Caco-2 (cell line): ENCODE data around the gene TRIM9. TPM values are rescaled to one million over a fixed set of nuclear protein-coding genes. Genes with fewer than 3 reads are reported as not detected.

Experiments
- BruUV-seq: library from RNA; stranded (reverse); fragments of 400-500 nt; replicated peaks from 2 replicates; lab custom pipeline; 2021; lab: Mats Ljungman, UMichigan
- CTCF ChIA-PET: fragments of 300-600 bp; sonication (Branson Sonifier 250); formaldehyde crosslinking; loops from one replicate; lab custom pipeline; 2022; ENCODE audit warnings: antibody characterized with exemption; lab: Charles Lee
- POLR2A ChIA-PET: fragments of 300-600 bp; sonication (Branson Sonifier 250); formaldehyde crosslinking; loops from one replicate; lab custom pipeline; 2022; ENCODE audit warnings: antibody characterized with exemption; lab: Charles Lee
- DNase-seq, 2 experiments: peaks; one replicate each; pipeline versions ENCODE4 v3.0.0 to v3.0.0-alpha.2; 2020 to 2022
- H3K27me3 ChIP-seq: replicated peaks from 2 replicates; pipeline ENCODE4 v1.6.0; 2011; ENCODE audit warnings: low read length; ENCODE audit not compliant: control insufficient read depth, insufficient read depth
- H3K36me3 ChIP-seq: 2 replicates; pipeline ENCODE4 v1.5.1; 2011; ENCODE audit warnings: low read length; ENCODE audit not compliant: control insufficient read depth, insufficient read depth
- H3K4me1 ChIP-seq: fragments of 250-450 bp; sonication (Bioruptor Pico); 2 replicates; pipeline ENCODE4 v1.5.1; 2020; ENCODE audit warnings: mild to moderate bottlenecking
- H3K4me3 ChIP-seq: 2 replicates; pipeline ENCODE4 v1.5.1; 2011; ENCODE audit warnings: low read depth, mild to moderate bottlenecking, control low read depth, low read length
- H3K9me3 ChIP-seq: fragments of 250-450 bp; sonication (Bioruptor Pico); 2 replicates; pipeline ENCODE4 v1.5.1; 2020; ENCODE audit warnings: mild to moderate bottlenecking, moderate library complexity
- H3K27ac Mint-ChIP-seq: one replicate; pipeline ENCODE4 v1.8.0; 2022; ENCODE audit warnings: mixed read lengths; ENCODE audit not compliant: unreplicated experiment
- H3K27me3 Mint-ChIP-seq: one replicate; pipeline ENCODE4 v1.8.0; 2022; ENCODE audit warnings: mixed read lengths; ENCODE audit not compliant: insufficient read depth, unreplicated experiment
- H3K36me3 Mint-ChIP-seq: one replicate; pipeline ENCODE4 v1.8.0; 2022; ENCODE audit warnings: mild to moderate bottlenecking, mixed read lengths; ENCODE audit not compliant: insufficient read depth, unreplicated experiment
- H3K4me1 Mint-ChIP-seq: one replicate; pipeline ENCODE4 v1.8.0; 2022; ENCODE audit warnings: low read depth, mixed read lengths; ENCODE audit not compliant: unreplicated experiment
- H3K4me3 Mint-ChIP-seq: one replicate; pipeline ENCODE4 v1.8.0; 2022; ENCODE audit warnings: mild to moderate bottlenecking, moderate library complexity, mixed read lengths; ENCODE audit not compliant: unreplicated experiment
- H3K9me3 Mint-ChIP-seq: one replicate; pipeline ENCODE4 v1.8.0; 2022; ENCODE audit warnings: mixed read lengths; ENCODE audit not compliant: unreplicated experiment
- CTCF ChIP-seq, 2 experiments: fragments of 200-600 bp in 1 of 2; IDR thresholded peaks; 1 replicate in 1 of 2; 2 replicates in 1 of 2; pipeline versions ENCODE4 v1.5.1 to v1.8.0; 2011 to 2022; ENCODE audit warnings: antibody characterized with exemption in 1 of 2, control low read depth in 1 of 2, inconsistent platforms in 1 of 2, low read depth in 1 of 2, low read length in 1 of 2, mild to moderate bottlenecking in 1 of 2, moderate library complexity in 1 of 2; ENCODE audit not compliant: insufficient read depth in 1 of 2, severe bottlenecking in 1 of 2, unreplicated experiment in 1 of 2
- intact Hi-C: fragments of 100-400 bp; cut with micrococcal nuclease; formaldehyde crosslinking; loops from one replicate; pipeline ENCODE4 v1.10.0; 2022; ENCODE audit not compliant: unreplicated experiment
- total RNA-seq: library from RNA; stranded (reverse); gene quantifications from 2 replicates; pipeline ENCODE4 v1.2.3, GENCODE V29; 2022

Gene TRIM9
- total RNA-seq, 1 experiment from 2014 or later = 2.7 TPM

GRCh38 chr14:51014625-51015024 is 80.3 kb downstream of the TRIM9 start:
- Mint-ChIP-seq H3K4me1 (no peaks in the 10 kb centered on the region), H3K27ac (no peak overlapping the region), H3K36me3 (no peaks in the 10 kb centered on the region), H3K4me3 (no peak overlapping the region), H3K27me3 (no peaks in the 10 kb centered on the region), H3K9me3 (no peaks in the 10 kb centered on the region)
- DNase-seq = no peak
- intact Hi-C loops = no loop called here
- no peaks in the 10 kb centered on the region for H3K27me3 ChIP-seq
- BruUV-seq = no TSS peak
- ChIA-PET CTCF (no interaction called here), POLR2A (no interaction called here)
- no peaks in the 10 kb centered on the region for H3K9me3 ChIP-seq
- H3K36me3 ChIP-seq = no peaks in the 10 kb centered on the region
- H3K4me1 ChIP-seq = no peaks in the 10 kb centered on the region
- H3K4me3 ChIP-seq = no peak overlapping the region
- TF ChIP-seq CTCF (IDR thresholded peaks at IDR 0.05; ENCODE audit: insufficient read depth in 1 of 2, low read depth in 1 of 2, low read length in 1 of 2, severe bottlenecking in 1 of 2, unreplicated experiment in 1 of 2) = no peak

GRCh38 chr14:51014086-51014485 is 80.8 kb downstream of the TRIM9 start:
- H3K9me3 Mint-ChIP-seq = no peaks in the 10 kb centered on the region
- ChIA-PET CTCF (no interaction called here), POLR2A (no interaction called here)
- no peak overlapping the region for H3K27ac Mint-ChIP-seq
- H3K27me3 ChIP-seq = no peaks in the 10 kb centered on the region
- TF ChIP-seq CTCF (IDR thresholded peaks at IDR 0.05; ENCODE audit: insufficient read depth in 1 of 2, low read depth in 1 of 2, low read length in 1 of 2, severe bottlenecking in 1 of 2, unreplicated experiment in 1 of 2) = no peak
- no peak overlapping the region for H3K4me3 ChIP-seq
- H3K36me3 ChIP-seq = no peaks in the 10 kb centered on the region
- no peaks in the 10 kb centered on the region for H3K9me3 ChIP-seq
- no peaks in the 10 kb centered on the region for H3K4me1 Mint-ChIP-seq
- no peaks in the 10 kb centered on the region for H3K36me3 Mint-ChIP-seq
- BruUV-seq = no TSS peak
- H3K27me3 Mint-ChIP-seq = no peaks in the 10 kb centered on the region
- no peak overlapping the region for H3K4me3 Mint-ChIP-seq
- no peaks in the 10 kb centered on the region for H3K4me1 ChIP-seq
- DNase-seq = no peak
- intact Hi-C loops = no loop called here

GRCh38 chr14:51012055-51012454 is 82.8 kb downstream of the TRIM9 start:
- no peaks in the 10 kb centered on the region for H3K36me3 Mint-ChIP-seq
- no peaks in the 10 kb centered on the region for H3K4me1 ChIP-seq
- ChIA-PET CTCF (no interaction called here), POLR2A (no interaction called here)
- no peaks in the 10 kb centered on the region for H3K4me1 Mint-ChIP-seq
- no peaks in the 10 kb centered on the region for H3K27me3 Mint-ChIP-seq
- DNase-seq = no peak
- no peaks in the 10 kb centered on the region for H3K36me3 ChIP-seq
- H3K9me3 Mint-ChIP-seq = no peaks in the 10 kb centered on the region
- no peak overlapping the region for H3K4me3 Mint-ChIP-seq
- no peaks in the 10 kb centered on the region for H3K9me3 ChIP-seq
- no peak overlapping the region for H3K4me3 ChIP-seq
- BruUV-seq = no TSS peak
- TF ChIP-seq CTCF (IDR thresholded peaks at IDR 0.05; ENCODE audit: insufficient read depth in 1 of 2, low read depth in 1 of 2, low read length in 1 of 2, severe bottlenecking in 1 of 2, unreplicated experiment in 1 of 2) = no peak
- intact Hi-C loops = no loop called here
- H3K27ac Mint-ChIP-seq = no peak overlapping the region
- no peaks in the 10 kb centered on the region for H3K27me3 ChIP-seq
